Dermis microvascular lymphatic vessel endothelial cell (primary cell): ENCODE data around the gene RPUSD1. TPM values are rescaled to one million over a fixed set of nuclear protein-coding genes. Genes with fewer than 3 reads are reported as not detected.

Experiments used
- DNase-seq, 2 donors: peaks; one replicate each; pipeline versions ENCODE4 v3.0.0 to v3.0.0-alpha.2; 2010; ENCODE audit warnings: low read depth in 2 of 2
- total RNA-seq: library from RNA; depleted of rRNA; stranded (reverse); fragments of >200 nt; gene quantifications from 2 replicates; pipeline ENCODE4 v1.2.1, GENCODE V29; 2014

The RPUSD1 gene
- total RNA-seq, 1 donor from 2014 or later = 22.2 TPM

DNA sequence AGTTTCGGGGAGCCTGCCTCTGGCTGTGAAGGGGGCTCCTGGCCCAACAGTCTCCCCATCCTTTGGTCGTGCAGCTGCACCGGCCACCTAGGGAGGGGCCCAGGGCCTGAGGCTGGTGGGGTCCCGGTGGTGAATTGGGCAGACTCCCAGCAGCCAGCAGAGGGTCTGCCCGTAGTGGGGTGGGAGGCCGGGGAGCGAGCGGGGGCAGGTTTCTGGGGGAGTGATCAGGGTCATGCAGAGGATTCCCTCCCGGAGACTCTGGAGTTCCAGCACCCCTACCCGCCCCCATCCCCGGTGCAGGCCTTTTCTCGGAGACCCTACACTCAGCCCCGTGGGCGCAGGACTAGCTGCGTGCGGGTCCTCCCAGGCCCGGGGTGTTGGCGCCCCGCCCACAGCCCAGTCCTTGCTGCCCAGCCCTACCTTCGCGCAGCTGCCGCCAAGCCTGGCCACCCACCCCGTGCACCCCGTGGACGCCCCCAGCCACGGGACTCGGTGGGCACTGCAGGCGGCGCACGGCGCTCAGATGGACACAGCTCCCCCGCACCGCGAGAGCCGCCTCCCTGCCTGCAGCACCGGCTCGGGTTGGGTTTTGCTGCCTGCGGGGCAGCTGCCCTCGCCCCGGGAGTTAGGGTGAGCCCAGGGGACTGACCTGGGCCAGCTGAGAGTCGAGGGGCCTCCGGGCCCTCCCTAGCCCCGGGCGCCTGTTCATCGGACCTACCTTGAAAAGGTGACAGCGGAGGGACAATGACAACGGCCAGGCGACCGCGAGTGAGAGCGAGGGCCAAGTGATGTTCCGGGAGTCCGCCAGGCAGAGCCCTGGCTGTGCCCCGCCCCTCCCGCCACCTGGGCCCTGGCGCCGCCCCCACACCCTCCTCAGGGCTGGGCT, 12.0 kb upstream of the RPUSD1 start, which contains the start of gene GNG13:
GNG13 (minus strand) TSS at position 787 of the 886 bp plus-strand sequence. CDS start 1,657 bp downstream, outside the sequence.
- DNase-seq = no peak

DNA sequence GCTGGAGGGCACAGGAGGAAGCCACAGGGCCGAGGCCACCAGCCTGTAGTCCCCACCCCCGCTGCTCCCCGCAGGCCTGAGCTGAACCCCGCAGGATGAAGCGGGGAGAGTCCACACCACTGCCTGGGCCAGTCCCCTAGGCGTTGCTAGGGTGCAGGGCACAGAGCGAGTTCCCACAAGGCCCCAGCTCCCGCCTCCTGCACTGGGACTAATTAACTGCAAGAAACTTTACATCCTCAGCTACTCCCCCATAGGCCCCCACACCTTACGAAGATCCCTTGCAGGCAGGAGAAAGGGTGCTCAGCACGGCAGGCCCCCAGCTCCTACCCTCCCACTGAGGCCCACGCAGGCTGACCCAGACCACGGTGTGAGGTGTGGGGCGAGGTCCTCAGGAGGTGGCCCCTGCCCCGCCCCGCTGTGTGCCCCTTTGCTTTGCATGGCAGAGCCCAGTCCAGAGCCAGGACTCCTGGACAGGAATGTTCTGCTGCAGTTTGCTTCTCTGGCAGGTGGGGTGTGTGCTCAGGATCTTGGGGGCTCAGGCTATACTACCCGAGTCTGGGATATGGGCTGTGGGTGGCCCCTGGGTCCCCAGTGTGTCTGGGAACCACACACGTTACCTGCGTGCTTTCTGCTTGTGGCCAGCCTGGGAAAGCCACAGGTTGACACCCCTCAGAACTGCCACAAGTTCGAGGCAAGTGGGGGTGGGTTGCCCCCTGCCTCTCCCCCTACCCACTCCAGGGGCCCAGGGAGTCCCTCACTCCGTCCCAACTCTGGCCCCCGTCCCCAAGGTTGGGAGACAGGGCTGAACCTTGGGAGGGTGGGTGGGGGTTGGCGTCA, 11.1 kb upstream of the RPUSD1 start:
- DNase-seq = no peak

DNA sequence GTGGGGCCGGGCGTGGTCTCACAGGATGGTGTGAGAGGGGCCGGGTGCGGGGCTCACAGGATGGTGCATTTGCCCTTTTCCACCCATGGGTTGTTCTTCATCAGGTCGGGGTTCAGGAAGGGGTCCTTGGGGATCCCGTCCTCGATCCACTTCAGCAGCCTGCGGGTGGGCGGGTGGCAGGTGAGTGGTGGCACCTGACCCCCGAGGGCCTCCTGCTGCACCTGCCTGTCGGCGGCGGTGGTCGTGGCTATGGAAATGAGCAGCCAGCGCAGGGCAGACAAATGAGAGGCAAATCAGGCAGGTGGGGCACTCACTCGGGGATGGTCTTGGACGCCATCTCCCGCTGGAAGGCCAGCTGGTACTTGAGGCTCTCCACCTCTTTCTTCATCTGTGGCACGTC, 10.5 kb upstream of the RPUSD1 start:
- no peak for DNase-seq

DNA sequence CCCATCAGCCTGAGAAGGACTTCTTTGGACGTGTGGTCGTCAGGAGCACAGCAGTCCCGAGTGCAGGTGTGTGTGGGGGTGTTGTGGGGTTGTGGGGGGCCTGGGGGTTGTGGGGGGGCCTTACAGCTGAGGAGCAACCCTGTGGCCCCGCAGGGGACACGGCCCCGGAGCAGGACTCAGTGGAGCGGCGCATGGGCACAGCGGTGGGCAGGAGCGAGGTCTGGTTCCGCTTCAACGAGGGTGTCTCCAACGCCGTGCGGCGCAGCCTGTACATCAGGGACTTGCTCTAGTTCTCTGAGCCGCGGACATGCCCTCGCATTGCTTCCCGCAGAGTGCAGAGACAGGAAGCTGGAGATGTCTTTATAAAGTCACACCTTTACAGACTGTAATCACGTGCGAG, 9.5 kb upstream of the RPUSD1 start:
- DNase-seq = no peak

DNA sequence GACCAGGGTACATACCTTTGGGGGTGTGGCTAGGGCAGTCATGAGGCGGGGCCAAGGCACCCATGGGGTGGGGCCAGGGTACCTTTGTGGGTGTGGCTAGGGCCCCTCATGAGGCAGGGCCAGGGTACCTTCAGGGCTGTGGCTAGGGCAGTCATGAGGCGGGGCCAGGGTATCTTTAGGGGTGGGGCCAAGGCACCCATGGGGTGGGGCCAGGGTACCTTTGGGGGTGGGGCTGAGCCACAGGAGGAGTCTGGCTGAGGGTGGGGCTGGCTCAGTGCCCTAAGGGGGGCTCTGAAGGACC, 8.9 kb upstream of the RPUSD1 start:
- DNase-seq = no peak

DNA sequence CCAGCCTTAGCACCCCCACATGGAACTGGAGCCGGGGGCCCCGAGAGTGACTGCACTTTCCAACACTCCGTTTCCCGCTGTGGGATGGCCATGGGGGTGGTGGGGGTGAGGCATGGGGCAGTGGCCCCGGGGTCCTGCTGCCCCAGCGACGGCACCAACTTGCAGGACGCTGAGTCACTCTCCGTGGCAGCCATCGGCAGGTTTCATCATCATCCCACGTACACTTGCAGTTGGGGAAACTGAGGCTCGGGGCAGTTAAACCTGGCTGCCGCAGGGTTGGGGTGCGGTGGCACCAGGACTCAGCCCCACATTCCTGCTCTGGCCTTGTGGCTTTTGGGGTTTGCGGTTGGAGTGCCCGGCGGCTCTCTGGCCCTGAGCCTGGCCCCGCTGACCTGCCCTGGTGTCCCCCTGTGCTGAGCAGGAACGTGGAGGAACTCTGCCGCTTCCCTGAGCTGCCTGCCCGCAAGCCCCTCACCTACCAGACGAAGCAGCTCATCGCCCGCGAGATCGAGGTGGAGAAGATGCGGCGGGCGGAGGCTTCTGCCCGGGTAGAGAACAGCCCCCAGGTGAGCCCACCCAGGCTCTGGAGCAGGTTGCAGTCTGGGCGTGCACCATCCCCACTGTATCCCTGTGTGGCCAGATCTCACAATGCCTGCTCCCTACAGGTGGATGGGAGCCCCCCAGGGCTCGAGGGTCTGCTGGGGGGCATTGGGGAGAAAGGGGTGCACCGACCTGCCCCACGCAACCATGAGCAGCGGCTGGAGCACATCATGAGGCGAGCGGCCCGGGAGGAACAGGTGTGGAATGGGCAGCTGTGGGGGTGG, 8.3 kb upstream of the RPUSD1 start:
- DNase-seq = no peak

DNA sequence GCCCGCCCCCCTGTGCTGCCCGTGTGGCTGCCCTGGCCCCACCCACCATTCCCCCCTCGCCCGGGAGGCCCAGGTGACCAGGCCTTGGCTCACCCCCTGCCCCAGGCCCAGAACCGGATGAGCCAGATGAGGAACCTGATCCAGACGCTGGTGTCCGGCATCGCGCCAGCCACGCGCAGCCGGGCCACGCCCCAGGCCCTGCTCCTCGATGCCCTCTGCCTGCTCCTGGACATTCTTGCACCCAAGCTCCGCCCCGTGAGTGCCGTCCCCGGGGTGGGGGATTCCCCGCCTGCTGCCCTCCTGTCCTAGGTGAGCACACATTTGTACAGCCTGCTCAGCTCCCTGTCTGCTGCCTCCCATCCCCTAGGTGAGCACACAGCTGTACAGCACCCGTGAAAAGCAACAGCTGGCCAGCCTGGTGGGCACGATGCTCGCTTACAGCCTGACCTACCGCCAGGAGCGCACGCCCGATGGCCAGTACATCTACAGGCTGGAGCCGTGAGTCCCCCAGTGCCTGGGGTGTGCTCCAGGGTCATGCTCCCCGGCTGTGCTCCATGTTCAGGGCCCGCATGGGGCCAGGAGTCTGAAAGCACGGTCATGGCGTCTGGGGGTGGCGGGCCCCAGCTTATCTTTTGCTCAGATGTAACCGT, 7.5 kb upstream of the RPUSD1 start:
- DNase-seq = no peak

DNA sequence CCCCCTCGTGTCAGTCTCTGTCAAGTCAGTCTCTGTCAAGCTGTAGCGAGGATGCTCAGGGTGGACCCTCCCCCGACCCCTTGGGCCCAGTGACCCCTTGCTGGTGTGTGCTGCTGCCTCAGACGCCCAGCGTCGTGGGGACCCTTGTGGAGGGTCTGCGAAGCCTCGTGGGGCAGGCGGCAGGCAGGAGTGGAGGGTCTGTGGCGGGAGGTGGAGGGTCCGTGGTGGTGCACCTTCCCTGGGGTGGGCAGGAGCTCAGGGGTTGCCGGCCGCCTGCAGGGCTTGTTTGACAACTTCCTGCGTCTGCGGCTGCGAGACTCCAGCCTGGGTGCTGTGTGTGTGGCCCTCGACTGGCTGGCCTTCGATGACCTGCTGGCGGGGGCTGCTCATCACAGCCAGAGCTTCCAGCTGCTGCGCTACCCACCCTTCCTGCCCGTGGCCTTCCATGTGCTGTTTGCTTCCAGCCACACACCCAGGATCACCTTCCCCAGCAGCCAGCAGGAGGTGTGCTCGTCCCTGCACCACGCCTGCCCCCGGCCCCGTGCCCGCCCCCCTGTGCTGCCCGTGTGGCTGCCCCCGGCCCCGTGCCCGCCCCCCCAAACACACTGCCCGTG, 6.8 kb upstream of the RPUSD1 start:
- DNase-seq = no peak

DNA sequence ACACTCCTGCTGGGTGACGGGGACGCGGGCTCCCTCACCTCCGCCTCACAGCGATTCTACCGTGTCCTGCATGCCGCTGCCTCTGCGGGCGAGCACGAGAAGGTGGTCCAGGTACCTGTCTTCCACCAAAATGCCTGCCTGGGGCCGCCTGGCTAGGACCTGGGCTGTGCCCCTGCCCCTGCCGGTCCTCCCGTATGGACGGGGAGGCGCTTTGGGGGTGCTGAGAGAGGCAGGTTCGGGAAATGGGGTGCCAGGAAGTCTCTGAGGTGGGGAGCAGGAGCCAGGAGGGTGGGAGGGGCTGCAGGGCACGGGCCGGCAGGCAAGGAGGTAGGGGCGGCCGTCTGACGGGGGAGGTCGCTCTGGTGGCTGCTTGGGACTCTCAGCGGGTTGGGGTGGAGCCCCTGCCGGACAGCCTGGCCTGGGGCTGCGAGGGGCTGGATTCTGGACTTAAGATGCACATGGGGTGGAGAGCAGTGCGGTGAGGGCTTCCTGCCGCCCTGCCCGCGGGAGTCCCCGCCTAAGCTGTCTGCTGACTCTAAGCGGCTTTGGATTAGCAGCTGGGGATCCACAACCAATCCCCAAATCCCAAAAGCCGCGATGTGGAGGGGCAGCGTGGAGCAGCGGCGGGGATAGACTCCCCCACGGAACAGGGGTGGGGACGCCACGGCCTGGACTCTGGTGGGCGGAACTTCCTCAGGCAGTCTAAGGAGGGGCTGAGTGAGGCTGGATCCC, 6.1 kb upstream of the RPUSD1 start:
- DNase-seq = no peak

DNA sequence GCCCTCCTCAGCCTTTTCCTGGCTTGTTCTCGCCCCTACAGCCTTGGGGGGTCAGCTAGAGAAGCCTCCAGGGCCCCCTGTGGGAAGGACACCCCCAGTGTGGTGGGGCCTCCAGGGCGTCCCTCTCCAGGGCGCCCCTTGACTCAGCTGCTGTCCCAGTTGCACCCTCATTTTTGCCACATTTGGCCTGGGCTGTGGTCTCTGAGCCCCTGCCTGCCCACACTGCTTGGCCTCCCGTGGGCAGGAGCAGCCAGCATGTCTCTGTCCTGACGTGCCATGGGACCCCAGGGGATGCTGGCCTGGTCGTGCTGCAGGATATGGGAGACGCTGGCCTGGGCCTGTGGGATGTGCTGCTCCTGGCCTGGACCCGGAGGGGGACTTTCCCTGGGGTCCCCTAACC, 5.2 kb upstream of the RPUSD1 start:
- DNase-seq = no peak

DNA sequence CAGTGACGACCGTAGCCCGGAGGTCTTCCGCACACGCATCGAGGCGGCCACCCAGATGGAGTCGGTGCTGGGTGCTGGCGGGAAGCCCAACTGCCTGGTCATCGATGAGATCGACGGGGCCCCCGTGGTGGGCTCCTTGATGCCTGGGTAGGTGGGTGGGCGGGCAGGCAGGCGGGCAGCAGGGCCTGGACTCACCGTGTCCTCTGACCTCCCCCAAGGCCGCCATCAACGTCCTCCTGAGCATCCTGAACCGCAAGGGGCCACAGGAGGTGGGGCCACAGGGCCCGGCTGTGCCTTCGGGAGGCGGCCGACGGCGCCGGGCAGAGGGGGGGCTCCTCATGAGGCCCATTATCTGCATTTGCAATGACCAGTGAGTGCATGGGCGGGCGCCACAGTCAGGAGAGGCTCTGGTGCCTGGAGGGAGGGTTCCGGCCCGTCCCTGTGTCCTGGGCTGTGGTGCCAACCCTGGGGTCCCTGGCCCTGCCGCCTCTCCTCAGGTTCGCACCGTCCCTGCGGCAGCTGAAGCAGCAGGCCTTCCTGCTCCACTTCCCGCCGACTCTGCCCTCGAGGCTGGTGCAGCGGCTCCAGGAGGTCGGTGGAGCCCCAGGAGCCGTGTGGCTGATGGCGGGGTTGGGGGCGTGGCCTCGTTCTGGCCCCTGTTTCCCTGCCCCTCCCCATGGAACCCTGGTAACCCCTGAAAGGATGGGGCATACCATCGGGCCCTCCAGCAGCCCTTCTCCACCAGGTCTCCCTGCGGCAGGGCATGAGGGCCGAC, 4.2 kb upstream of the RPUSD1 start:
- no peak for DNase-seq

DNA sequence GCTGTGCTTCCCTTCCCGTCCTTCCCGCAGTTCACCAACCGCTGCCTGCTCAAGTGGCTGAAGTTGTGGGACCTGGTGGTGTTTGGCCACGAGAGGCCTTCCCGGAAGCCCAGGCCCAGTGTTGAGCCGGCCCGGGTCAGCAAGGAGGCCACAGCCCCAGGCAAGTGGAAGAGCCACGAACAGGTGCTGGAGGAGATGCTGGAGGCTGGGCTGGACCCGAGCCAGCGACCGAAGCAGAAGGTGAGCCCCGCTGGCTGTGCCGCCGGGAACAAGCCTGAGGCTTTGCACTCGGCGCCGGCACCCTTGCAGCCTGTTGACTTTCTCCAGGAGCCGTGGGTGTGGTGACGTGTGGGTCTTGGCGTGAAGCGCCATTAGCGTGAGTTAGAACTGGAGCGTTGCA, 3.0 kb upstream of the RPUSD1 start:
- DNase-seq = no peak

DNA sequence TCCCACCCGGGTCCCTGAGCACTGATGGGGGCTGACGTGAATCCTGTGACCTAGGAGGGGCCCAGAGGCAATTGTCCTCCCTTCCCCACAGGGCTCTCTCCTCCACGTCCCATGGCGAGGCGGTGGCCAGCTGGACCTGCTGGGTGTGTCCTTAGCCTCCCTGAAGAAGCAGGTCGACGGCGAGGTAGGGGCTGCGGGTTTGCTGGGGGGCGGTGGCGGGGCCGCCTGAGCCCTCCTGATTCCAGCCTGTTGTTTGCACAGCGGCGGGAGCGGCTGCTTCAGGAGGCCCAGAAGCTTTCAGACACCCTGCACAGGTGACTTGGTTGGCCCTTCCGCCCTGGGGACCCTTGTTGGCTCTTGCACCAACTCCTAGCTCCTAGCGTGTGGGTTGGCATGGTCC, 1.9 kb upstream of the RPUSD1 start:
- DNase-seq = no peak

DNA sequence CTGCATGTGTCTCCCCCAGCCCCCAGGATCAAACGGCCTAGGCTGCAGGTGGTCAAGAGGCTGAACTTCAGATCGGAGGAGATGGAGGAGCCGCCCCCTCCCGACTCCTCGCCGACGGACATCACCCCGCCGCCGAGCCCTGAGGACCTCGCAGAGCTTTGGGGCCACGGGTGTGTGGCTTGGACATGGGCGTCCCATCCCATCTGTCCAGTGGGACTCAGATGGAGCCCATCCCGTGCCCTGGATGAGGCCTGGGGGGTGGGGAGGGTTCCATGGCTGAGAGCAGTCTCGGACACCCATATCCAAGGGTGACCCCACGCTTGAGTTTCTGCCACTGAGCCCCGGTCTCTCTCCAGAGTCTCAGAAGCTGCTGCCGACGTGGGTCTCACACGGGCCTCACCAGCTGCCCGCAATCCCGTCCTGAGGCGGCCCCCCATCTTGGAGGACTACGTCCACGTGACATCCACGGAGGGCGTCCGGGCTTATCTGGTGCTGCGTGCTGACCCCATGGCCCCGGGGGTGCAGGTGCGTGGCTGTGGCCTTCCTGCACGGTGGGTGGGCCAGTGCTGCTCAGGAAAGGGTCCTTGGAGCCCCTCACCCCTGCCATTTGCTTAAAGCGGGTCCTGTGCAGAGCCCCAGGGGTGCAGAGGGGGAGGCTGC, 1.1 kb upstream of the RPUSD1 start:
- no peak for DNase-seq

DNA sequence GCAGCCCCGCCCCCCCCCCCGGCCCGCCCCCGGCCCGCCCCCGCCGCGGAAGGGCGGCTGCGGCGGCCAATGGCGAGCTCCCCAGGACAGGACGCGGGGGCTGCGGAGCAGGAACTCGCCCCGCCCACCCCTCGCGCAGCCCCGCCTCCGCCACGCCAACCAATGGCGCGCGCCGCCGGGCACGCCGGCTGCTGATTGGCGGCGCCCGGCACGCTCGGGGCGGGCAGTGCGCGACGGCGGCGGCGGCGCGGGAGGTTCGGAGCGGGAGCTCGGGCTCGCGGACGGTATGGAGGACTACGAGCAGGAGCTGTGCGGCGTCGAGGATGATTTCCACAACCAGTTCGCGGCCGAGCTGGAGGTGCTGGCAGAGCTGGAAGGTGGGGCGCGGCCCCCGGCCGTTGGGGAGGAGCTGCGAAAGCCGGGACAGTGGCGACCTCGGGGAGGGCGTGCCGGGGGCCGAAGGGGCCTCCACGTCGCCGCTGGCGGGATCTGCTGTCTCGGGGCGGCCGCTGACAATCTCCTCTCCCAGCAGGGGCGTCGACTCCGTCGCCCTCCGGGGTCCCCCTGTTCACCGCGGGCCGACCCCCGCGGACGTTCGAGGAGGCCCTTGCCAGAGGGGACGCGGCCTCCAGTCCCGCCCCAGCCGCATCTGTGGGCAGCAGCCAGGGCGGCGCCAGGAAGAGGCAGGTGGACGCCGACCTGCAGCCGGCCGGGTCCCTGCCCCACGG, 382 bp upstream of the RPUSD1 start, which contains the start of gene CHTF18:
CHTF18 (plus strand) TSS at position 222 of the 728 bp plus-strand sequence; CDS start at position 287, 65 bp downstream.
- DNase-seq = peak; percentile 74 to 95

DNA sequence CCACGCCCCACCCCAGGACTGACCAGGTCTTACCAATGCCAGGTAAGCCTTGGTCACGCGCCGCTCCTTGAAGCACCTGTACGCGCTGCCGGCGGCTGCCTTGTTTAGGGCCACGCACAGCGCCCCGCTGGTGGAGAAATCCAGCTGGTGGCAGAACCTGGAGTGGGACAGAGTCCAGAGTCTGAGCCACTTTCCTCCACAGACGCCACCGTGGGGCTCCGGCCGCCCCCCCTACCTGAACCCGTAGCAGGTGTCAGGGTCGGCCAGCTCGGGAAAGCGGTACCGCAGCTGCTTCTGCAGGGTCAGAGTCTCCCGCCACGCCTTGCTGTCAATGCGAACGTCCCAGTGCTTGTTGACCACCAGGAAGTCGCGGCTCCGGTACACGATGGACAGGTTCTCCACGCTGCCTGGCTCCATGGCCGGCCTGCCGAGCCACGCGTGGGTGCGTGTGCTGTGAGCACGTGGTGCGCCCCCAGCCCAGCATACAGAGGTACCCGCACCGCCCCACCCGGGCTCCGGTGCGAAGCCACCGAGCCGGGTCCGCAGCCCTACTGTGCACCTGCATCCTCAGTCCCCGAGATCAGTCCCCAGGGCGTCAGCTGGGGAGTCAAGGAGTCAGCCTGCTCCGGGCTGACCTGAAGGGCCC, 737 bp downstream of the RPUSD1 start:
- DNase-seq = no peak
